H1 (cell line): ENCODE data around the gene DNAH12. TPM values are rescaled to one million over a fixed set of nuclear protein-coding genes. Genes with fewer than 3 reads are reported as not detected.

Source experiments
- CTCF ChIA-PET: fragments of 300-600 bp; sonication (Branson Sonifier 250); formaldehyde crosslinking; loops from one replicate; lab custom pipeline; 2021; ENCODE audit not compliant: partially characterized antibody; lab: Charles Lee
- POLR2A ChIA-PET: fragments of 300-600 bp; sonication (Branson Sonifier 250); formaldehyde crosslinking; loops from one replicate; lab custom pipeline; 2021; ENCODE audit warnings: inconsistent platforms; ENCODE audit not compliant: partially characterized antibody; lab: Charles Lee
- DNase-seq, 2 experiments: peaks; one replicate each; pipeline versions ENCODE4 v3.0.0 to v3.0.0-alpha.2; 2010 to 2022; ENCODE audit warnings: low spot score in 2 of 2, low read depth in 1 of 2, mixed read lengths in 1 of 2
- FAIRE-seq: peaks from 2 replicates; lab custom pipeline; 2011; peaks lifted over from hg19 to GRCh38; lab: Jason Lieb, UNC
- H2AFZ ChIP-seq: 2 replicates; pipeline ENCODE4 v1.8.1; 2012; ENCODE audit warnings: low read length, inconsistent platforms
- H2AK5ac ChIP-seq: 2 replicates; pipeline ENCODE4 v1.6.1; 2013; ENCODE audit warnings: low read depth, low read length
- H2BK120ac ChIP-seq: replicated peaks from 2 replicates; pipeline ENCODE3; 2013; ENCODE audit warnings: low read depth, low read length, inconsistent platforms
- H2BK12ac ChIP-seq: 2 replicates; pipeline ENCODE4 v1.6.1; 2013; ENCODE audit warnings: low read depth, low read length
- H2BK15ac ChIP-seq: 2 replicates; pipeline ENCODE4 v1.6.1; 2013; ENCODE audit warnings: low read length
- H2BK20ac ChIP-seq: 2 replicates; pipeline ENCODE4 v1.6.1; 2013; ENCODE audit warnings: low read length
- H2BK5ac ChIP-seq: 2 replicates; pipeline ENCODE4 v1.6.1; 2013; ENCODE audit warnings: low read depth, low read length
- H3K14ac ChIP-seq: 2 replicates; pipeline ENCODE4 v1.6.1; 2013; ENCODE audit warnings: inconsistent platforms; ENCODE audit not compliant: insufficient read length
- H3K18ac ChIP-seq: 2 replicates; pipeline ENCODE4 v1.6.1; 2013; ENCODE audit warnings: low read length; ENCODE audit errors: extremely low read depth
- H3K23ac ChIP-seq: 2 replicates; pipeline ENCODE4 v1.6.1; 2013; ENCODE audit warnings: inconsistent platforms; ENCODE audit not compliant: insufficient read length
- H3K23me2 ChIP-seq: 2 replicates; pipeline ENCODE4 v1.6.1; 2013; ENCODE audit warnings: low read depth, low read length
- H3K27ac ChIP-seq: 2 replicates; pipeline ENCODE4 v1.6.1; 2011; ENCODE audit warnings: low read depth, low read length, inconsistent platforms
- H3K27me3 ChIP-seq, 4 experiments: replicated peaks in 1 of 4; 1 replicate in 1 of 4; 2 replicates in 3 of 4; pipeline versions ENCODE4 v1.6.1 to v1.8.1; 2011 to 2013; ENCODE audit warnings: low read length in 3 of 4, mild to moderate bottlenecking in 3 of 4, inconsistent platforms in 2 of 4, mixed read lengths in 2 of 4, moderate library complexity in 1 of 4; ENCODE audit not compliant: control insufficient read depth in 3 of 4, insufficient read depth in 3 of 4; ENCODE audit errors: extremely low read depth in 1 of 4
- H3K36me3 ChIP-seq, 4 experiments: 2 replicates each; pipeline versions ENCODE4 v1.6.1 to v1.8.1; 2011 to 2013; ENCODE audit warnings: mild to moderate bottlenecking in 4 of 4, low read length in 3 of 4, moderate library complexity in 2 of 4, control low read depth in 1 of 4, inconsistent platforms in 1 of 4; ENCODE audit not compliant: insufficient read depth in 4 of 4, control insufficient read depth in 2 of 4
- H3K4ac ChIP-seq: replicated peaks from 2 replicates; pipeline ENCODE3; 2013; ENCODE audit warnings: low read length, low read depth, mixed read lengths, inconsistent platforms; ENCODE audit not compliant: insufficient read length
- H3K4me1 ChIP-seq, 4 experiments: replicated peaks in 1 of 4; 1 replicate in 1 of 4; 2 replicates in 3 of 4; pipeline versions ENCODE4 v1.6.1 to v1.8.1; 2011 to 2013; ENCODE audit warnings: low read length in 3 of 4, inconsistent platforms in 2 of 4, mixed read lengths in 1 of 4; ENCODE audit not compliant: insufficient read depth in 4 of 4, control insufficient read depth in 3 of 4
- H3K4me2 ChIP-seq, 2 experiments: 2 replicates each; pipeline versions ENCODE4 v1.6.1 to v1.8.1; 2011 to 2013; ENCODE audit warnings: low read depth in 2 of 2, low read length in 2 of 2, control low read depth in 1 of 2, inconsistent platforms in 1 of 2, mild to moderate bottlenecking in 1 of 2; ENCODE audit not compliant: insufficient read depth in 1 of 2
- H3K4me3 ChIP-seq, 4 experiments: fragments of 200-600, 300-600 bp in 1 of 4; sonication (generic), shearing (Covaris generic), sonication (Bioruptor Twin) in 1 of 4; 2 replicates each; pipeline versions ENCODE4 v1.5.1 to v1.8.1; 2011 to 2016; ENCODE audit warnings: low read length in 4 of 4, low read depth in 3 of 4, control low read depth in 2 of 4, inconsistent platforms in 2 of 4, mild to moderate bottlenecking in 2 of 4, mixed read lengths in 1 of 4, moderate library complexity in 1 of 4; ENCODE audit not compliant: insufficient read depth in 2 of 4; ENCODE audit errors: extremely low read depth in 1 of 4
- H3K56ac ChIP-seq: replicated peaks from 2 replicates; pipeline ENCODE3; 2013; ENCODE audit warnings: low read depth, mild to moderate bottlenecking, mixed read lengths, low read length, inconsistent platforms; ENCODE audit not compliant: insufficient read length
- H3K79me1 ChIP-seq: 2 replicates; pipeline ENCODE4 v1.6.1; 2013; ENCODE audit warnings: low read depth, low read length, control low read depth
- H3K79me2 ChIP-seq, 2 experiments: 2 replicates each; pipeline versions ENCODE4 v1.6.1 to v1.8.1; 2012 to 2013; ENCODE audit warnings: low read length in 2 of 2, mild to moderate bottlenecking in 2 of 2, inconsistent platforms in 1 of 2; ENCODE audit not compliant: insufficient read depth in 2 of 2, control insufficient read depth in 1 of 2
- H3K9ac ChIP-seq, 4 experiments: replicated peaks in 1 of 4; 1 replicate in 1 of 4; 2 replicates in 3 of 4; pipeline versions ENCODE4 v1.6.1 to v1.8.1; 2011 to 2013; ENCODE audit warnings: low read depth in 3 of 4, low read length in 3 of 4, control low read depth in 2 of 4, mild to moderate bottlenecking in 2 of 4, moderate library complexity in 2 of 4, inconsistent platforms in 1 of 4; ENCODE audit errors: extremely low read depth in 1 of 4
- H3K9me3 ChIP-seq, 2 experiments: 2 replicates each; pipeline versions ENCODE4 v1.6.1 to v1.8.1; 2012 to 2013; ENCODE audit warnings: mild to moderate bottlenecking in 2 of 2, moderate library complexity in 2 of 2, control low read depth in 1 of 2, inconsistent platforms in 1 of 2, low read depth in 1 of 2, low read length in 1 of 2, mixed read lengths in 1 of 2; ENCODE audit not compliant: insufficient read depth in 2 of 2
- H4K20me1 ChIP-seq, 2 experiments: replicated peaks in 1 of 2; 2 replicates each; pipeline versions ENCODE3 to v1.8.1; 2011 to 2013; ENCODE audit warnings: inconsistent platforms in 2 of 2, low read length in 2 of 2, mild to moderate bottlenecking in 1 of 2; ENCODE audit not compliant: insufficient read depth in 2 of 2, control insufficient read depth in 1 of 2
- H4K5ac ChIP-seq: 2 replicates; pipeline ENCODE4 v1.6.1; 2013; ENCODE audit warnings: low read length, low read depth, mixed read lengths, inconsistent platforms; ENCODE audit not compliant: insufficient read length
- H4K8ac ChIP-seq: 2 replicates; pipeline ENCODE4 v1.8.0; 2013; ENCODE audit warnings: mild to moderate bottlenecking, moderate library complexity, low read length, inconsistent platforms; ENCODE audit not compliant: insufficient read depth; ENCODE audit errors: extremely low read depth
- H4K91ac ChIP-seq: replicated peaks from 2 replicates; pipeline ENCODE3; 2013; ENCODE audit warnings: low read length, mixed read lengths, inconsistent platforms; ENCODE audit not compliant: insufficient read length
- BACH1 ChIP-seq: IDR thresholded peaks from 2 replicates; pipeline ENCODE4 v1.6.1; 2012; ENCODE audit warnings: low read length, improper control_type of control experiment
- CBX5 ChIP-seq: fragments of 300-800, 300-1000 bp; sonication (generic); IDR thresholded peaks from 2 replicates; pipeline ENCODE4 v1.7.1; 2016; ENCODE audit warnings: antibody characterized with exemption, low read length, low read depth
- CHD2 ChIP-seq: IDR thresholded peaks from 2 replicates; pipeline ENCODE4 v1.6.1; 2012; ENCODE audit warnings: low read length, improper control_type of control experiment
- CREB1 ChIP-seq: IDR thresholded peaks from 2 replicates; pipeline ENCODE4 v1.6.1; 2012; ENCODE audit warnings: inconsistent platforms
- EZH2 ChIP-seq: fragments of 200-600 bp; sonication (generic); IDR thresholded peaks from 2 replicates; pipeline ENCODE4 v1.7.1; 2012; ENCODE audit warnings: low read depth, mild to moderate bottlenecking, moderate library complexity, low read length, inconsistent platforms; ENCODE audit not compliant: severe bottlenecking
- HDAC2 ChIP-seq, 2 experiments: fragments of 300-600 bp in 1 of 2; sonication (generic) in 1 of 2; IDR thresholded peaks; 2 replicates each; pipeline ENCODE4 v1.6.1; 2011 to 2012; ENCODE audit warnings: low read depth in 2 of 2, low read length in 2 of 2, mild to moderate bottlenecking in 2 of 2, moderate library complexity in 2 of 2, borderline replicate concordance in 1 of 2, inconsistent platforms in 1 of 2
- RAD21 ChIP-seq, 2 experiments: IDR thresholded peaks in 1 of 2; conservative IDR thresholded peaks in 1 of 2; 2 replicates each; pipeline ENCODE4 v1.6.1; 2011; ENCODE audit warnings: low read depth in 2 of 2, low read length in 2 of 2, improper control_type of control experiment in 1 of 2, inconsistent platforms in 1 of 2, mild to moderate bottlenecking in 1 of 2, moderate library complexity in 1 of 2
- RXRA ChIP-seq: IDR thresholded peaks from 2 replicates; pipeline ENCODE4 v1.6.1; 2011; ENCODE audit warnings: low read depth, mild to moderate bottlenecking, low read length, moderate library complexity; ENCODE audit not compliant: insufficient read depth
- SIN3A ChIP-seq, 2 experiments: IDR thresholded peaks in 1 of 2; conservative IDR thresholded peaks in 1 of 2; 2 replicates each; pipeline ENCODE4 v1.6.1; 2011 to 2012; ENCODE audit warnings: low read length in 2 of 2, improper control_type of control experiment in 1 of 2, low read depth in 1 of 2, mild to moderate bottlenecking in 1 of 2
- SIRT6 ChIP-seq: IDR thresholded peaks from one replicate; pipeline ENCODE4 v1.7.1; 2012; ENCODE audit warnings: low read length, inconsistent platforms
- SP1 ChIP-seq: IDR thresholded peaks from 2 replicates; pipeline ENCODE4 v1.6.1; 2011; ENCODE audit warnings: low read depth, low read length
- SUZ12 ChIP-seq: fragments of 200-600 bp; sonication (generic); IDR thresholded peaks from 2 replicates; pipeline ENCODE4 v1.6.1; 2012; ENCODE audit warnings: mild to moderate bottlenecking, inconsistent platforms, low read length, moderate library complexity, mixed read lengths
- TAF1 ChIP-seq: IDR thresholded peaks from 2 replicates; pipeline ENCODE4 v1.6.1; 2011; ENCODE audit warnings: mild to moderate bottlenecking, low read depth, low read length
- TBP ChIP-seq: IDR thresholded peaks from 2 replicates; pipeline ENCODE4 v1.6.1; 2011; ENCODE audit warnings: low read depth, low read length, improper control_type of control experiment
- ZNF274 ChIP-seq: IDR thresholded peaks from 2 replicates; pipeline ENCODE4 v1.7.0; 2012; ENCODE audit warnings: low read length, borderline replicate concordance; ENCODE audit errors: extremely low read depth
- WGBS, 2 experiments: shearing (Covaris generic) in 1 of 2; methylation state at CpG; one replicate each; pipeline versions ENCODE4 v1.1.6 to v1.1.7; 2013 to 2015; ENCODE audit warnings: low lambda C conversion rate in 2 of 2, mixed read lengths in 2 of 2, inconsistent platforms in 1 of 2, low coverage in 1 of 2, missing lambda C conversion rate in 1 of 2; ENCODE audit not compliant: insufficient replicate concordance in 2 of 2, insufficient coverage in 1 of 2, insufficient read length in 1 of 2; ENCODE audit errors: extremely low coverage in 1 of 2, missing lambda C conversion rate in 1 of 2; 5-methylcytosine and 5-hydroxymethylcytosine counted together
- polyA plus RNA-seq, 7 experiments: library from polyadenylated mRNA; depleted of rRNA in 3 of 7; stranded (reverse) in 5 of 7; unstranded in 2 of 7; fragments of >200 nt in 5 of 7; fragments of 200-250 nt in 2 of 7; gene quantifications; 1 replicate in 5 of 7; 2 replicates in 1 of 7; 4 replicates in 1 of 7; pipeline versions ENCODE4 v1.2.1 to v1.2.3, GENCODE V29; 2011 to 2013; ENCODE audit warnings: missing spikeins in 2 of 7, mixed read lengths in 2 of 7
- total RNA-seq: library from RNA; stranded (reverse); fragmentation: NEBNext Ultra II Directional; extraction: Animal tissue kit (Norgen Biotek cat#: 25700); gene quantifications from 2 replicates; pipeline ENCODE4 v1.2.1, GENCODE V29; 2021

Gene DNAH12
- total and polyA plus RNA-seq, 2 of the 8 experiments (the other 6 are each of a cell fraction or from before 2014, with no cell fraction given) = not detected

DNA sequence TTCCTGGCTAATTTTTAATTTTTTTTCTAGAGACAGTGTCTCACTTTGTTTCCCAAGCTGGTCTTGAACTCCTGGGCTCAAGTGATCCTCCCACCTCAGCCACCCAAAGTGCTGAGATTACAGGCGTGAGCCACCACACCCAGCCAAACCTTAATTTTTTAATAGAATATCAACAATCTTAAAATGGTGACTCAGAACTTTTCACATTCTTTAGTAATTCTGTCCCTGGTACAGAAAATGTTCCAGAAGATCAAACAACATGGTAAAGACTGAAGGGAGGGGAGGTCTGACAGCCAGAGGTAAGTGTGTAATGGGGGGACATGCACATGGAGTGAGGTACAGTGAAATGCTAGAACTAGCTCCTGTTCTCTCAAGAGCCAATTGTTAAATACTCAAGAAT lies 38.2 kb downstream of the DNAH12 start:
- Histone ChIP-seq H2AK5ac (no peak overlapping the region), H2BK15ac (no peak overlapping the region), H3K27me3 (no peaks in the 10 kb centered on the region), H3K4me3 (no peak overlapping the region), H3K4ac (no peak overlapping the region), H3K56ac (no peak overlapping the region), H3K23ac (no peak overlapping the region), H4K5ac (no peak overlapping the region), H2BK5ac (no peak overlapping the region), H3K79me1 (no peaks in the 10 kb centered on the region), H3K4me1 (no peaks in the 10 kb centered on the region), H3K4me2 (no peak overlapping the region), H3K36me3 (no peaks in the 10 kb centered on the region), H2BK20ac (no peak overlapping the region), H4K8ac (no peak overlapping the region), H4K20me1 (no peaks in the 10 kb centered on the region), H2BK12ac (no peak overlapping the region), H3K9ac (no peak overlapping the region), H3K23me2 (no peaks in the 10 kb centered on the region), H3K9me3 (no peaks in the 10 kb centered on the region), H3K27ac (no peak overlapping the region), H4K91ac (no peak overlapping the region), H3K18ac (no peak overlapping the region), H2BK120ac (no peak overlapping the region), H3K14ac (no peak overlapping the region), H2AFZ (no peak overlapping the region), H3K79me2 (no peaks in the 10 kb centered on the region)
- ChIA-PET POLR2A (no interaction called here), CTCF (no interaction called here)
- FAIRE-seq = no peak
- no peak for DNase-seq
- WGBS, 2 experiments = 70% methylated on average over 1 of the region's 1 CpG; no CpG with 5 or more reads in 1 of the 2 experiments
- TF ChIP-seq SUZ12 = no peak
- no peak for TF ChIP-seq RAD21 (IDR thresholded peaks at IDR 0.05 in 1 of 2, conservative IDR thresholded peaks at IDR 0.05 in 1 of 2; ENCODE audit: low read depth in 2 of 2, low read length in 2 of 2)
- no peak for TF ChIP-seq SP1
- no peak for TF ChIP-seq SIN3A (conservative IDR thresholded peaks at IDR 0.05 in 1 of 2, IDR thresholded peaks at IDR 0.05 in 1 of 2; ENCODE audit: low read depth in 1 of 2, low read length in 2 of 2)
- no peak for TF ChIP-seq BACH1
- no peak for TF ChIP-seq TBP
- TF ChIP-seq CREB1 = no peak
- no peak for TF ChIP-seq HDAC2 (IDR thresholded peaks at IDR 0.05; ENCODE audit: borderline replicate concordance in 1 of 2, low read depth in 2 of 2, low read length in 2 of 2)
- TF ChIP-seq TAF1 = no peak
- TF ChIP-seq EZH2 = no peak
- no peak for TF ChIP-seq CHD2
- TF ChIP-seq ZNF274 = no peak
- TF ChIP-seq RXRA = no peak
- TF ChIP-seq SIRT6 = no peak
- TF ChIP-seq CBX5 = no peak
